Measurements from ENCODE around the gene EXOC6B.

The EXOC6B gene

DNA sequence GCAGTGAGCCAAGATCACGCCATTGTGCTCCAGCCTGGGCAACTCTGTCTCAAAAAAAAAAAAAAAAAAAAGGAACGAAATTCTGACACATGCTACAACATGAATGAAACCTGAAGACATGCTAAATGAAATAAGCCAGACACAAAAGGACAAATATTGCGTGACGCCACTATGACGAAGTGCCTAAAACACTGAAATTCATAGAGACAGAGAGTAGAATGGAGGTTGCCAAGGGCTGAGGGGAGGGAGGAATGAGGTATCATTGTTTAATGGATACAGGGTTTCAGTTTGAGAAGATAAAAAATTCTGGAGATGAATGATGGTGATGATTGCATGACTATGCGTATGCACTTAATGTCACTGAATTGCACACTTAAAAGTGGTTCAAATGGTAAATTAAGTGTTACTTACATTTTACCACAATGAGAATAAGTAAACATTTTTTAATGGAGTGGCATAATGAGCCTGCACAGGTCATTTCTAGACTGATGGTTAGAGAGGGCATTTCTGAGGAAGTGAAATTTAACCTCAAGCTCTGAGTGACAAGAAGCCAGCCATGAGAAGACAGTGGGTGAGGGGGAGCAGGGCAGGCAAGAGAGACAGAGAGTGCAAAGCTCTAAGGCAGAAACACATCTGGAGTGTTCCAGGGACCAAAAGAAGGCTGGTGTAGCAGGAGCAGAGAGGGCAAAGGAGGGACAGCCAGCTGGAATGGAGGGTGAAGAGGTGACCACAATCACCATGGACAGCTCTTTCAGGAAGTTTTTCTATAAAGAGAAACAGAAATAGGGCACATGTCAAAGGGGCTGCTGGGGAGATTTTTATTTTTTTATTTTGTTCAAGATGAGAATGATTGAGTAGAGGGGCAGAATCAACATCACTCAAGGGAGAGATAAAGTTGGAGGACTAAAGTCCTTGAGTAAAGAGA is 20.6 kb upstream of the EXOC6B start:
- Histone ChIP-seq H3K9ac (ENCODE audit: low read depth, low read length, poor library complexity) (no peak overlapping the region), H3K4ac (ENCODE audit: low read length) (no peak overlapping the region), H3K4me1 (ENCODE audit: control insufficient read depth in 2 of 2, insufficient read depth in 1 of 2, low read depth in 1 of 2, low read length in 2 of 2) (no peaks in the 10 kb centered on the region), H2AFZ (ENCODE audit: low read length) (no peak overlapping the region), H3K27me3 (ENCODE audit: control insufficient read depth in 3 of 3, insufficient read depth in 3 of 3, low read depth in 1 of 3, low read length in 3 of 3) (peaks cover 0 to 4% (median 0%) of the 10 kb centered on the region in 3 experiments), H4K8ac (ENCODE audit: low read depth, low read length) (no peak overlapping the region), H3K23ac (ENCODE audit: low read depth, low read length, poor library complexity) (no peak overlapping the region), H3K79me1 (ENCODE audit: low read depth, low read length) (no peaks in the 10 kb centered on the region), H3K27ac (replicated peaks; ENCODE audit: low read length) (no peak overlapping the region), H2AK5ac (ENCODE audit: low read depth, low read length) (no peak overlapping the region), H2BK12ac (ENCODE audit: low read length) (no peak overlapping the region), H3K18ac (ENCODE audit: low read length) (no peak overlapping the region), H3K4me2 (ENCODE audit: insufficient read depth, low read length, poor library complexity, severe bottlenecking) (no peak overlapping the region), H4K91ac (ENCODE audit: low read depth, low read length, poor library complexity) (no peak overlapping the region), H3K4me3 (ENCODE audit: low read length in 2 of 2) (no peak overlapping the region), H3K36me3 (replicated peaks in 1 of 2; ENCODE audit: control insufficient read depth in 2 of 2, insufficient read depth in 2 of 2, low read length in 2 of 2) (no peaks in the 10 kb centered on the region), H2BK5ac (ENCODE audit: low read length) (no peak overlapping the region), H3K9me3 (replicated peaks in 1 of 2; ENCODE audit: control insufficient read depth in 2 of 2, insufficient read depth in 1 of 2, low read depth in 1 of 2, low read length in 2 of 2) (no peaks in the 10 kb centered on the region), H3K14ac (ENCODE audit: low read length) (no peak overlapping the region), H2BK15ac (ENCODE audit: low read length) (no peak overlapping the region), H2BK120ac (ENCODE audit: low read depth, low read length) (no peak overlapping the region)
- no CpG with 5 or more reads among the region's 6 CpGs for WGBS, 2 donors (ENCODE audit: extremely low coverage in 2 of 2, insufficient read length in 2 of 2, insufficient replicate concordance in 1 of 2)
- DNase-seq (ENCODE audit: low spot score): no peak

DNA sequence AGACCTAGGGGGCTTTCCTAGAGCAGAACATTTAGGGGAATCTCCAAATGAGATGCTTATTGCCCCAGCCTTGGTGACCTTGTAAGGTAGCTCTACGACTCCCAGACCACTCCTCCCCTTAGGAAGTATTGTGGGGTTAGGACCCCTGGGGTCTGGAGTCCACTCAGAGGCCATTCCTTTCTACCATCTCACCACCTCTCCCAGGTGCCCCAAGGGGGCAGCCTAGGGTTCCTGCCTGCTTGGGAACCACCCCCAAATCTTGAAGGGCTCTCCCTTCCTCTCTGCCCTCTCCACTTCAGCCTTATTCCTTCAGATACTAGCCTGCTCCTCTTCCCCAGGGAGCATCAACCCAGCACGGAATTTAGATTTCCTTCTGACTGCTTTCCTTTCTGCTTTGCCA is 17.5 kb upstream of the EXOC6B start:
- no peaks in the 10 kb centered on the region for H3K36me3 ChIP-seq (replicated peaks in 1 of 2; ENCODE audit: control insufficient read depth in 2 of 2, insufficient read depth in 2 of 2, low read length in 2 of 2)
- WGBS, 2 donors (ENCODE audit: extremely low coverage in 2 of 2, insufficient read length in 2 of 2, insufficient replicate concordance in 1 of 2): no CpG with 5 or more reads among the region's 2 CpGs
- H2BK15ac ChIP-seq (ENCODE audit: low read length): no peak overlapping the region

DNA sequence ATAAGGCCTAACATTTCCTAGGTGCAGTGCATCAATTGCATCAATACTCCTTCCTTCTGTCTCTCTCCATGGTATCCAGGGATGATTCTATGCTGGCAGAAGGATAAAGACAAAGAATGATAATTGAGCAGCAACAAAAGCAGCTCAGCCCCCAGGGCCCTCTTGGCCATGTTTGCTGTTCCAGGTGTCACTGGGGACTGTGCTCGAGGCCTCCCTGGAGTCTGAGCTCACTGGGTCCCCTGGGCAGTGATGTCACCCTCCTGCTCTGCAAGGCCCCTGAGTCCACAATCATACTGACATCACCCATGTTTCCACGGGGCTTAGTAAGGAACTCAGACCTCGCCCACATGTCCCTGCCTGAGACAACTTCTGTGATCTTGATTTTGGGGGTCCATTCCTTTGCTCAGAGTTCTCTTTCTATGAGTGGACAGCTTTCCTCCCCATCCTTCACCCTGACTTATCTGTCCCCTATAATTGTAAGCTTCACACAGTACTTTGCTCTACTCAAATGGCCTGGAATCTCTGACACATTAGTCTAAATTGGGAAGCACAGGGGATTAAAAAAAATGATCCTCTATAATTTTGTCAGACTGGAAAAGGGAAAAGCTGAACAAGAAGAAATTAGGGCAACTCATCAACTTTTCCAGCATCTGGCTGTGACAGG is 15.8 kb upstream of the EXOC6B start:
- no CpG with 5 or more reads among the region's 3 CpGs for WGBS, 2 donors (ENCODE audit: extremely low coverage in 2 of 2, insufficient read length in 2 of 2, insufficient replicate concordance in 1 of 2)
- Histone ChIP-seq H2BK5ac (ENCODE audit: low read length) (no peak overlapping the region), H2BK12ac (ENCODE audit: low read length) (no peak overlapping the region), H2AK5ac (ENCODE audit: low read depth, low read length) (no peak overlapping the region), H3K27ac (replicated peaks; ENCODE audit: low read length) (no peak overlapping the region), H3K27me3 (ENCODE audit: control insufficient read depth in 3 of 3, insufficient read depth in 3 of 3, low read depth in 1 of 3, low read length in 3 of 3) (no peaks in the 10 kb centered on the region), H4K8ac (ENCODE audit: low read depth, low read length) (no peak overlapping the region), H4K91ac (ENCODE audit: low read depth, low read length, poor library complexity) (no peak overlapping the region), H3K18ac (ENCODE audit: low read length) (no peak overlapping the region), H3K4me3 (ENCODE audit: low read length in 2 of 2) (no peak overlapping the region), H3K9ac (ENCODE audit: low read depth, low read length, poor library complexity) (no peak overlapping the region), H3K4me1 (ENCODE audit: control insufficient read depth in 2 of 2, insufficient read depth in 1 of 2, low read depth in 1 of 2, low read length in 2 of 2) (no peaks in the 10 kb centered on the region), H3K23ac (ENCODE audit: low read depth, low read length, poor library complexity) (no peak overlapping the region), H2BK120ac (ENCODE audit: low read depth, low read length) (no peak overlapping the region), H3K36me3 (replicated peaks in 1 of 2; ENCODE audit: control insufficient read depth in 2 of 2, insufficient read depth in 2 of 2, low read length in 2 of 2) (no peaks in the 10 kb centered on the region), H3K9me3 (replicated peaks in 1 of 2; ENCODE audit: control insufficient read depth in 2 of 2, insufficient read depth in 1 of 2, low read depth in 1 of 2, low read length in 2 of 2) (no peaks in the 10 kb centered on the region), H3K4me2 (ENCODE audit: insufficient read depth, low read length, poor library complexity, severe bottlenecking) (no peak overlapping the region), H3K79me1 (ENCODE audit: low read depth, low read length) (no peaks in the 10 kb centered on the region), H2BK15ac (ENCODE audit: low read length) (no peak overlapping the region), H3K4ac (ENCODE audit: low read length) (no peak overlapping the region), H2AFZ (ENCODE audit: low read length) (no peak overlapping the region), H3K14ac (ENCODE audit: low read length) (no peak overlapping the region)
- DNase-seq (ENCODE audit: low spot score): no peak

More for the DNA sequence above, 17.5 kb upstream of the EXOC6B start:
- Histone ChIP-seq H3K4me1 (ENCODE audit: control insufficient read depth in 2 of 2, insufficient read depth in 1 of 2, low read depth in 1 of 2, low read length in 2 of 2) (no peaks in the 10 kb centered on the region), H3K18ac (ENCODE audit: low read length) (peak overlapping the region; percentile 39), H3K27me3 (ENCODE audit: control insufficient read depth in 3 of 3, insufficient read depth in 3 of 3, low read depth in 1 of 3, low read length in 3 of 3) (no peaks in the 10 kb centered on the region), H3K27ac (replicated peaks; ENCODE audit: low read length) (no peak overlapping the region), H3K4ac (ENCODE audit: low read length) (no peak overlapping the region), H2BK12ac (ENCODE audit: low read length) (no peak overlapping the region), H2AFZ (ENCODE audit: low read length) (no peak overlapping the region), H3K9me3 (replicated peaks in 1 of 2; ENCODE audit: control insufficient read depth in 2 of 2, insufficient read depth in 1 of 2, low read depth in 1 of 2, low read length in 2 of 2) (no peaks in the 10 kb centered on the region), H3K14ac (ENCODE audit: low read length) (no peak overlapping the region), H4K8ac (ENCODE audit: low read depth, low read length) (no peak overlapping the region), H3K79me1 (ENCODE audit: low read depth, low read length) (no peaks in the 10 kb centered on the region), H2BK120ac (ENCODE audit: low read depth, low read length) (no peak overlapping the region), H4K91ac (ENCODE audit: low read depth, low read length, poor library complexity) (no peak overlapping the region), H3K9ac (ENCODE audit: low read depth, low read length, poor library complexity) (no peak overlapping the region), H2BK5ac (ENCODE audit: low read length) (no peak overlapping the region), H2AK5ac (ENCODE audit: low read depth, low read length) (no peak overlapping the region), H3K4me3 (ENCODE audit: low read length in 2 of 2) (no peak overlapping the region), H3K23ac (ENCODE audit: low read depth, low read length, poor library complexity) (no peak overlapping the region), H3K4me2 (ENCODE audit: insufficient read depth, low read length, poor library complexity, severe bottlenecking) (no peak overlapping the region)
- no peak for DNase-seq (ENCODE audit: low spot score)

DNA sequence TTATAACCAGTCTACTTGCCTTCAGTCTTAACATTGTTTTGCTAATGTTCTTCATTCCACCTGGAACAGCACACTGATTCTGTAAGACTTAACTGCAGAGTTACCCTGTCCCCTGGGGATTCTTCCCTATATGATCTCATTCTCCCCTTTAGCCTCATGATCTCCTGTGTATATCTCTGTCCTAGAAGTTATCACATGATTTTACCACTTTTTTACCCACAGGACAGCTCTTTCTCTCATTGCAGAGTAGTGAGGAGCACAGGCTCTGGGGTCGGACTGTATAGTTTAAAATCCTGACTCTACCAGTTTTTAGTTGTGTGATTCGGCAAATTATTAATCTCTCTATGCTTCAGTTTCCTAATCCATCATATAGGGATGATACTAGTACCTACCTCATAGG is 14.2 kb upstream of the EXOC6B start:
- no peak overlapping the region for H2BK5ac ChIP-seq (ENCODE audit: low read length)
- H3K36me3 ChIP-seq (replicated peaks in 1 of 2; ENCODE audit: control insufficient read depth in 2 of 2, insufficient read depth in 2 of 2, low read length in 2 of 2): no peaks in the 10 kb centered on the region
- H3K79me1 ChIP-seq (ENCODE audit: low read depth, low read length): no peaks in the 10 kb centered on the region
- no peak overlapping the region for H3K9ac ChIP-seq (ENCODE audit: low read depth, low read length, poor library complexity)
- H2BK15ac ChIP-seq (ENCODE audit: low read length): no peak overlapping the region
- no CpG with 5 or more reads among the region's 2 CpGs for WGBS, 2 donors (ENCODE audit: extremely low coverage in 2 of 2, insufficient read length in 2 of 2, insufficient replicate concordance in 1 of 2)
- no peaks in the 10 kb centered on the region for H3K4me1 ChIP-seq (ENCODE audit: control insufficient read depth in 2 of 2, insufficient read depth in 1 of 2, low read depth in 1 of 2, low read length in 2 of 2)
- H3K27me3 ChIP-seq (ENCODE audit: control insufficient read depth in 3 of 3, insufficient read depth in 3 of 3, low read depth in 1 of 3, low read length in 3 of 3): peaks cover 0 to 6% (median 0%) of the 10 kb centered on the region in 3 experiments
- H4K91ac ChIP-seq (ENCODE audit: low read depth, low read length, poor library complexity): no peak overlapping the region
- no peak overlapping the region for H2AFZ ChIP-seq (ENCODE audit: low read length)
- H3K18ac ChIP-seq (ENCODE audit: low read length): no peak overlapping the region
- H3K9me3 ChIP-seq (replicated peaks in 1 of 2; ENCODE audit: control insufficient read depth in 2 of 2, insufficient read depth in 1 of 2, low read depth in 1 of 2, low read length in 2 of 2): no peaks in the 10 kb centered on the region
- no peak for DNase-seq (ENCODE audit: low spot score)
- no peak overlapping the region for H3K4ac ChIP-seq (ENCODE audit: low read length)
- H3K27ac ChIP-seq (replicated peaks; ENCODE audit: low read length): no peak overlapping the region
- no peak overlapping the region for H3K14ac ChIP-seq (ENCODE audit: low read length)
- no peak overlapping the region for H3K4me3 ChIP-seq (ENCODE audit: low read length in 2 of 2)
- H4K8ac ChIP-seq (ENCODE audit: low read depth, low read length): no peak overlapping the region
- no peak overlapping the region for H2AK5ac ChIP-seq (ENCODE audit: low read depth, low read length)
- no peak overlapping the region for H3K23ac ChIP-seq (ENCODE audit: low read depth, low read length, poor library complexity)
- H3K4me2 ChIP-seq (ENCODE audit: insufficient read depth, low read length, poor library complexity, severe bottlenecking): no peak overlapping the region
- H2BK12ac ChIP-seq (ENCODE audit: low read length): no peak overlapping the region
- no peak overlapping the region for H2BK120ac ChIP-seq (ENCODE audit: low read depth, low read length)

Measured in neuronal stem cell (in vitro differentiated cells).